Erythroblast (primary cell): ENCODE data around the gene ZFYVE28.

Experiments
- DNase-seq, 2 experiments: peaks; one replicate each; lab custom pipeline; 2025; lab: John Stamatoyannopoulos, UW
- GATA1 ChIP-seq: IDR thresholded peaks from 2 replicates; pipeline ENCODE4 v1.6.1; 2011; ENCODE audit warnings: low read depth, mild to moderate bottlenecking, control low read depth, low read length, moderate library complexity
- POLR2A ChIP-seq: IDR thresholded peaks from 2 replicates; pipeline ENCODE4 v1.6.1; 2011; ENCODE audit warnings: mild to moderate bottlenecking, low read length

The ZFYVE28 gene

GRCh38 chr4:2402941-2403340 lies 15.5 kb downstream of the ZFYVE28 start:
- no peak for DNase-seq
- TF ChIP-seq POLR2A (no peak), GATA1 (no peak)

GRCh38 chr4:2402048-2402842 lies 16.2 kb downstream of the ZFYVE28 start:
- TF ChIP-seq GATA1 (no peak), POLR2A (no peak)
- peak; percentile 60 to 61 for DNase-seq

- DNase-seq = no peak
- TF ChIP-seq GATA1 (no peak), POLR2A (no peak)
These were observed 16.8 kb downstream of the ZFYVE28 start for GRCh38 chr4:2401610-2401983.

- TF ChIP-seq GATA1 = no peak
- no peak for TF ChIP-seq POLR2A
- peak in 1 of 2 experiments; percentile 17 for DNase-seq
These were observed 17.4 kb downstream of the ZFYVE28 start for GRCh38 chr4:2400841-2401609.

GRCh38 chr4:2399631-2400190 lies 18.7 kb downstream of the ZFYVE28 start:
- no peak for DNase-seq
- TF ChIP-seq POLR2A (no peak), GATA1 (no peak)

- DNase-seq = no peak
- TF ChIP-seq POLR2A (no peak), GATA1 (no peak)
These were observed 19.2 kb downstream of the ZFYVE28 start for GRCh38 chr4:2399216-2399615.

GRCh38 chr4:2397596-2398379 lies 20.7 kb downstream of the ZFYVE28 start:
- DNase-seq = no peak
- TF ChIP-seq GATA1 = no peak
- TF ChIP-seq POLR2A = no peak

GRCh38 chr4:2396781-2397368 lies 21.6 kb downstream of the ZFYVE28 start:
- TF ChIP-seq GATA1 = no peak
- no peak for TF ChIP-seq POLR2A
- peak in 1 of 2 experiments; percentile 17 for DNase-seq

GRCh38 chr4:2395584-2395983 lies 22.9 kb downstream of the ZFYVE28 start:
- TF ChIP-seq POLR2A = no peak
- TF ChIP-seq GATA1 = peak; percentile 28
- DNase-seq = peak; percentile 64 to 84

GRCh38 chr4:2395038-2395437 lies 23.4 kb downstream of the ZFYVE28 start:
- no peak for TF ChIP-seq POLR2A
- no peak for TF ChIP-seq GATA1
- no peak for DNase-seq

GRCh38 chr4:2394528-2394927 lies 23.9 kb downstream of the ZFYVE28 start:
- no peak for DNase-seq
- TF ChIP-seq GATA1 (no peak), POLR2A (no peak)

- TF ChIP-seq POLR2A (no peak), GATA1 (no peak)
- peak; percentile 17 to 39 for DNase-seq
These were observed 24.8 kb downstream of the ZFYVE28 start for GRCh38 chr4:2393353-2394270.
